ENCODE results near the gene KIF11. TPM values are rescaled to one million over a fixed set of nuclear protein-coding genes. Genes with fewer than 3 reads are reported as not detected.

The KIF11 gene
- total RNA-seq, 4 donors from 2014 or later, result 7.4 to 21.5 (median 14.4) TPM

GRCh38 chr10:92591550-92592022, 1.3 kb upstream of the KIF11 start:
- H3K27ac ChIP-seq, result peak overlapping the region; percentile 94 to 96 (median 95)
- no peaks in the 10 kb centered on the region for H3K9me3 ChIP-seq
- intact Hi-C loops (cut with DNase I), result no loop called here
- TF ChIP-seq CTCF (IDR thresholded peaks at IDR 0.05), result peak in 1 of 6 experiments; percentile 41
- peak in 3 of 4 donors; percentile 58 to 90 (median 75) for TF ChIP-seq POLR2A (IDR thresholded peaks at IDR 0.05)
- H3K4me3 ChIP-seq, result peak overlapping the region; percentile 53 to 95 (median 78)
- WGBS, 2 donors, result 0 to 1% methylated on average over 15 to 19 of the region's 38 CpGs
- peaks cover 10 to 41% (median 15%) of the 10 kb centered on the region in 3 donors for H3K4me1 ChIP-seq
- no peaks in the 10 kb centered on the region for H3K36me3 ChIP-seq
- H3K27me3 ChIP-seq, result no peaks in the 10 kb centered on the region
- peak; percentile 75 for DNase-seq

GRCh38 chr10:92593619-92594588, 974 bp downstream of the KIF11 start:
- H3K36me3 ChIP-seq, result no peaks in the 10 kb centered on the region
- peaks cover 10 to 41% (median 15%) of the 10 kb centered on the region in 3 donors for H3K4me1 ChIP-seq
- TF ChIP-seq POLR2A (IDR thresholded peaks at IDR 0.05), result no peak
- TF ChIP-seq CTCF (IDR thresholded peaks at IDR 0.05), result no peak
- intact Hi-C loops (cut with DNase I), result no loop called here
- peak overlapping the region in 3 of 4 donors; percentile 94 to 96 (median 94) for H3K27ac ChIP-seq
- WGBS, 2 donors, result 6 to 8% methylated on average over 9 of the region's 9 CpGs
- no peaks in the 10 kb centered on the region for H3K9me3 ChIP-seq
- no peaks in the 10 kb centered on the region for H3K27me3 ChIP-seq
- DNase-seq, result no peak
- peak overlapping the region; percentile 53 to 95 (median 78) for H3K4me3 ChIP-seq

- intact Hi-C loops (cut with DNase I), result no loop called here
- DNase-seq, result no peak
- 81 to 82% methylated on average over 2 of the region's 2 CpGs for WGBS, 2 donors
Measured at GRCh38 chr10:92595505-92595904, 2.6 kb downstream of the KIF11 start.

GRCh38 chr10:92598321-92598720, 5.4 kb downstream of the KIF11 start:
- intact Hi-C loops (cut with DNase I), result no loop called here
- TF ChIP-seq POLR2A (IDR thresholded peaks at IDR 0.05) (no peak), CTCF (IDR thresholded peaks at IDR 0.05) (no peak)
- WGBS, 2 donors, result 100% methylated on average over 1 of the region's 1 CpG
- Histone ChIP-seq H3K36me3 (no peaks in the 10 kb centered on the region), H3K4me1 (peaks cover 0 to 19% (median 6%) of the 10 kb centered on the region in 3 donors), H3K9me3 (no peaks in the 10 kb centered on the region), H3K27ac (no peak overlapping the region), H3K27me3 (no peaks in the 10 kb centered on the region), H3K4me3 (no peak overlapping the region)
- no peak for DNase-seq

More at GRCh38 chr10:92595505-92595904, 2.6 kb downstream of the KIF11 start:
- Histone ChIP-seq H3K4me3 (no peak overlapping the region), H3K9me3 (no peaks in the 10 kb centered on the region), H3K4me1 (peaks cover 10 to 40% (median 15%) of the 10 kb centered on the region in 3 donors), H3K27ac (no peak overlapping the region), H3K36me3 (no peaks in the 10 kb centered on the region), H3K27me3 (no peaks in the 10 kb centered on the region)
- TF ChIP-seq CTCF (IDR thresholded peaks at IDR 0.05) (no peak), POLR2A (IDR thresholded peaks at IDR 0.05) (no peak)

GRCh38 chr10:92604841-92605240, 11.9 kb downstream of the KIF11 start:
- intact Hi-C loops (cut with DNase I), result no loop called here
- Histone ChIP-seq H3K4me1 (no peaks in the 10 kb centered on the region), H3K9me3 (no peaks in the 10 kb centered on the region), H3K27me3 (no peaks in the 10 kb centered on the region), H3K27ac (no peak overlapping the region), H3K4me3 (no peak overlapping the region), H3K36me3 (peaks cover 0 to 4% (median 0%) of the 10 kb centered on the region in 3 donors)
- TF ChIP-seq CTCF (IDR thresholded peaks at IDR 0.05) (no peak), POLR2A (IDR thresholded peaks at IDR 0.05) (no peak)
- DNase-seq, result no peak
- 81 to 85% methylated on average over 2 of the region's 2 CpGs for WGBS, 2 donors
